Measurements from ENCODE around the gene ZCCHC8. TPM values are rescaled to one million over a fixed set of nuclear protein-coding genes. Genes with fewer than 3 reads are reported as not detected.

ZCCHC8 gene
- total RNA-seq, 1 experiment from 2014 or later: 40.4 TPM

DNA sequence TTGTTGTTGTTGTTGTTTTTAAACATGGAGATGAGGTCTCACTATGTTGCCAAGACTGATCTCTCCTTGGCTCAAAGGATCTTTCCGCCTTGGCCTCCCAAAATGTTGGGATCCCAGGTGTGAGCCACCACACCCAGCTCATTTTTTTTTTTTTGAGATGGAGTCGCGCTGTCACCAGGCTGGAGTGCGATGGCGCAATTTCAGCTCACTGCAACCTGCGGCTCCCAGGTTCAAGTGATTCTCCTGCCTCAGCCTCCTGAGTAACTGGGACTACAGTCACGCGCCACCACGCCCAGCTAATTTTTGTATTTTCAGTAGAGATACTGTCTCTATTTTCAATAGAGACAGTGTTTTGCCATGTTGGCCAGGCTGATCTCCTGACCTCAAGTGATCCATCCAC is 73.3 kb downstream of the ZCCHC8 start:
- H3K27me3 ChIP-seq (replicated peaks; ENCODE audit: insufficient read depth, low read depth, low read length, poor library complexity): no peaks in the 10 kb centered on the region
- H3K36me3 ChIP-seq (ENCODE audit: insufficient read depth, low read length, poor library complexity, severe bottlenecking): no peaks in the 10 kb centered on the region
- H3K9me3 ChIP-seq (ENCODE audit: low read depth, low read length, poor library complexity, severe bottlenecking): no peaks in the 10 kb centered on the region
- TF ChIP-seq EZH2 (IDR thresholded peaks at IDR 0.05; ENCODE audit: borderline replicate concordance, low read depth, low read length, poor library complexity, severe bottlenecking) (no peak), CTCF (conservative IDR thresholded peaks at IDR 0.05; ENCODE audit: low read depth, low read length) (no peak)
- no peaks in the 10 kb centered on the region for H3K4me1 ChIP-seq (ENCODE audit: insufficient read depth, low read length, poor library complexity, severe bottlenecking)
- H3K4me3 ChIP-seq (ENCODE audit: low read depth, low read length, poor library complexity, severe bottlenecking): no peak overlapping the region
- CTCF ChIA-PET: no interaction called here
- no peak for DNase-seq (ENCODE audit: low spot score)
- intact Hi-C loops (cut with micrococcal nuclease; ENCODE audit: unreplicated experiment): no loop called here
- BruUV-seq (replicated peaks): no TSS peak
- no peak overlapping the region for H3K27ac ChIP-seq (ENCODE audit: low read depth, low read length, poor library complexity, severe bottlenecking)
- POLR2A ChIA-PET (ENCODE audit: low non-redundant PET): interaction anchor here (0.7 kb wide), 1 partner anchor 161 kb away, joined by 5 read pairs; no protein-coding TSS in a partner anchor

GRCh38 chr12:122423258-122424165 is 77.2 kb downstream of the ZCCHC8 start:
- TSS peak; percentile 83 for BruUV-seq (replicated peaks)
- TF ChIP-seq CTCF (conservative IDR thresholded peaks at IDR 0.05; ENCODE audit: low read depth, low read length) (no peak), EZH2 (IDR thresholded peaks at IDR 0.05; ENCODE audit: borderline replicate concordance, low read depth, low read length, poor library complexity, severe bottlenecking) (no peak)
- intact Hi-C loops (cut with micrococcal nuclease; ENCODE audit: unreplicated experiment): loop anchor here (1.0 kb wide), 1 partner anchor 24 kb away; no protein-coding TSS in a partner anchor

GRCh38 chr12:122422730-122423257 is 77.9 kb downstream of the ZCCHC8 start:
- POLR2A ChIA-PET (ENCODE audit: low non-redundant PET): no interaction called here
- H3K4me1 ChIP-seq (ENCODE audit: insufficient read depth, low read length, poor library complexity, severe bottlenecking): peaks cover 17% of the 10 kb centered on the region
- no peaks in the 10 kb centered on the region for H3K9me3 ChIP-seq (ENCODE audit: low read depth, low read length, poor library complexity, severe bottlenecking)
- no TSS peak for BruUV-seq (replicated peaks)
- intact Hi-C loops (cut with micrococcal nuclease; ENCODE audit: unreplicated experiment): loop anchor here (1.0 kb wide), 1 partner anchor 23 kb away; no protein-coding TSS in a partner anchor
- peak; percentile 60 for DNase-seq (ENCODE audit: low spot score)
- H3K27ac ChIP-seq (ENCODE audit: low read depth, low read length, poor library complexity, severe bottlenecking): peak overlapping the region; percentile 75
- H3K36me3 ChIP-seq (ENCODE audit: insufficient read depth, low read length, poor library complexity, severe bottlenecking): no peaks in the 10 kb centered on the region
- H3K27me3 ChIP-seq (replicated peaks; ENCODE audit: insufficient read depth, low read depth, low read length, poor library complexity): no peaks in the 10 kb centered on the region
- CTCF ChIA-PET: interaction anchor here (0.5 to 1.4 kb wide), 4 partner anchors 9 to 62 kb away, joined by 3 to 11 read pairs (median 4); no protein-coding TSS in a partner anchor
- TF ChIP-seq EZH2 (IDR thresholded peaks at IDR 0.05; ENCODE audit: borderline replicate concordance, low read depth, low read length, poor library complexity, severe bottlenecking): no peak
- no peak for TF ChIP-seq CTCF (conservative IDR thresholded peaks at IDR 0.05; ENCODE audit: low read depth, low read length)
- peak overlapping the region; percentile 87 for H3K4me3 ChIP-seq (ENCODE audit: low read depth, low read length, poor library complexity, severe bottlenecking)

More at GRCh38 chr12:122423258-122424165, 77.2 kb downstream of the ZCCHC8 start:
- CTCF ChIA-PET: interaction anchor here (1.0 kb wide), 1 partner anchor 10 kb away, joined by 3 read pairs; no protein-coding TSS in a partner anchor
- peak; percentile 41 for DNase-seq (ENCODE audit: low spot score)
- Histone ChIP-seq H3K36me3 (ENCODE audit: insufficient read depth, low read length, poor library complexity, severe bottlenecking) (no peaks in the 10 kb centered on the region), H3K27ac (ENCODE audit: low read depth, low read length, poor library complexity, severe bottlenecking) (peak overlapping the region; percentile 75), H3K4me3 (ENCODE audit: low read depth, low read length, poor library complexity, severe bottlenecking) (peak overlapping the region; percentile 87), H3K9me3 (ENCODE audit: low read depth, low read length, poor library complexity, severe bottlenecking) (no peaks in the 10 kb centered on the region), H3K27me3 (replicated peaks; ENCODE audit: insufficient read depth, low read depth, low read length, poor library complexity) (no peaks in the 10 kb centered on the region), H3K4me1 (ENCODE audit: insufficient read depth, low read length, poor library complexity, severe bottlenecking) (peaks cover 11% of the 10 kb centered on the region)
- POLR2A ChIA-PET (ENCODE audit: low non-redundant PET): interaction anchor here (0.5 kb wide), 1 partner anchor 17 kb away, joined by 14 read pairs; no protein-coding TSS in a partner anchor
